Measurements from ENCODE around the gene HINT3.

DNA sequence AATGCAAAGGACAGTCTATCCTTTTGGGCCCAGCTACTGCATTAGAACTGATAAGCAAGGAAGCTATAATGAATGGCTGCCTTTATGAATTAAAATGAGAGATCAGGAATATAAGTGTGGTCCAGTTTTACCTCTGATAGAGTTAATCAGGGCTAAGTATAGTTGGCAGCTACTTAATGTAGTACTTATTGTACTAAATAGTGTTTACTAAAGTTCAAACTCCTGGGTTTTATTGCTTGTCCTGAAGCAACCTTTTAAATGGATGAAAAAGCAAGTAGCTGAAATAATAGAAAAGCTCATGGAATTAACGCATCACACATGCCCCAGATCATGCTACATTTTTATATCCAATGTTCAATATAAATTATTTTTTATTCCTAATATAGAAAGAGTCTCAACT lies 35.1 kb downstream of the HINT3 start:
- TF ChIP-seq EZH2 (IDR thresholded peaks at IDR 0.05) (no peak), ZFX (IDR thresholded peaks at IDR 0.05) (no peak), SIN3A (IDR thresholded peaks at IDR 0.05; ENCODE audit: low read depth) (no peak)
- TF ChIP-seq, protein P1, sequence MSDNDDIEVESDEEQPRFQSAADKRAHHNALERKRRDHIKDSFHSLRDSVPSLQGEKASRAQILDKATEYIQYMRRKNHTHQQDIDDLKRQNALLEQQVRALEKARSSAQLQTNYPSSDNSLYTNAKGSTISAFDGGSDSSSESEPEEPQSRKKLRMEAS (IDR thresholded peaks at IDR 0.05) = no peak
